Smooth muscle cell (in vitro differentiated cells): ENCODE results near the gene TTLL11. TPM values are rescaled to one million over a fixed set of nuclear protein-coding genes. Genes with fewer than 3 reads are reported as not detected.

Experiments
- DNase-seq: peaks from one replicate; lab custom pipeline; 2025; ENCODE audit not compliant: unreplicated experiment; lab: John Stamatoyannopoulos, UW
- H2AFZ ChIP-seq: fragments of 200-600 bp; sonication (generic); 2 replicates; pipeline ENCODE4 v1.6.0; 2016; ENCODE audit warnings: antibody characterized with exemption, low read depth, mild to moderate bottlenecking
- H3F3A ChIP-seq: fragments of 200-600 bp; sonication (generic); 2 replicates; pipeline ENCODE4 v1.6.0; 2017; ENCODE audit warnings: antibody characterized with exemption, low read depth
- H3K27ac ChIP-seq: fragments of 200-600 bp; sonication (generic); 2 replicates; pipeline ENCODE4 v1.5.1; 2016; ENCODE audit warnings: low read depth, mild to moderate bottlenecking
- H3K27me3 ChIP-seq: fragments of 200-600 bp; sonication (generic); 2 replicates; pipeline ENCODE4 v1.6.1; 2016; ENCODE audit warnings: low read depth, mild to moderate bottlenecking
- H3K36me3 ChIP-seq: fragments of 200-600 bp; sonication (generic); 2 replicates; pipeline ENCODE4 v1.5.1; 2016; ENCODE audit warnings: low read depth
- H3K4me1 ChIP-seq: fragments of 200-600 bp; sonication (generic); 2 replicates; pipeline ENCODE4 v1.5.1; 2016; ENCODE audit warnings: low read depth
- H3K4me2 ChIP-seq: fragments of 200-600 bp; sonication (generic); 2 replicates; pipeline ENCODE4 v1.6.0; 2016; ENCODE audit warnings: mild to moderate bottlenecking
- H3K4me3 ChIP-seq: fragments of 200-600 bp; sonication (generic); 2 replicates; pipeline ENCODE4 v1.5.1; 2016; ENCODE audit warnings: mild to moderate bottlenecking
- H3K79me2 ChIP-seq: fragments of 200-600 bp; sonication (generic); 2 replicates; pipeline ENCODE4 v1.6.0; 2016; ENCODE audit warnings: low read depth, mild to moderate bottlenecking
- H3K9ac ChIP-seq: fragments of 200-600 bp; sonication (generic); 2 replicates; pipeline ENCODE4 v1.6.0; 2016; ENCODE audit warnings: low read depth
- H3K9me3 ChIP-seq: fragments of 200-600 bp; sonication (generic); replicated peaks from 2 replicates; pipeline ENCODE4 v1.5.1; 2016; ENCODE audit warnings: low read depth
- H4K20me1 ChIP-seq: fragments of 200-600 bp; sonication (generic); 2 replicates; pipeline ENCODE4 v1.6.0; 2016; ENCODE audit warnings: low read depth
- CTCF ChIP-seq: fragments of 200-600 bp; sonication (generic); IDR thresholded peaks from 2 replicates; pipeline ENCODE4 v1.5.1; 2017; ENCODE audit warnings: borderline replicate concordance, mild to moderate bottlenecking, antibody characterized with exemption; ENCODE audit not compliant: insufficient read depth, poor library complexity, severe bottlenecking
- WGBS: methylation state at CpG from one replicate; pipeline ENCODE4 v1.1.7; 2016; ENCODE audit warnings: low lambda C conversion rate; 5-methylcytosine and 5-hydroxymethylcytosine counted together
- polyA plus RNA-seq: library from polyadenylated mRNA; unstranded; fragments of >200 nt; fragmentation: Nextera tagmentation; extraction: Ambion mirVana; gene quantifications from 2 replicates; pipeline ENCODE4 v1.2.1, GENCODE V29; 2016
- total RNA-seq: library from RNA; depleted of rRNA; stranded (reverse); fragments of >200 nt; gene quantifications from 2 replicates; pipeline ENCODE4 v1.2.3, GENCODE V29; 2014

Gene TTLL11
- total and polyA plus RNA-seq, 2 experiments from 2014 or later, result 2.6 to 3.7 TPM

GRCh38 chr9:122031157-122031556, 62.0 kb downstream of the TTLL11 start:
- no peak for DNase-seq
- Histone ChIP-seq H3K27me3 (no peaks in the 10 kb centered on the region), H3K4me2 (no peak overlapping the region), H3K27ac (no peak overlapping the region), H3K4me3 (no peak overlapping the region), H2AFZ (no peak overlapping the region), H4K20me1 (no peaks in the 10 kb centered on the region), H3K9me3 (no peaks in the 10 kb centered on the region), H3K4me1 (no peaks in the 10 kb centered on the region), H3F3A (no peaks in the 10 kb centered on the region), H3K36me3 (no peaks in the 10 kb centered on the region), H3K79me2 (no peaks in the 10 kb centered on the region), H3K9ac (no peak overlapping the region)
- TF ChIP-seq CTCF, result no peak
- WGBS, result 91% methylated on average over 10 of the region's 10 CpGs

- H3K4me2 ChIP-seq, result no peak overlapping the region
- no peak overlapping the region for H3K27ac ChIP-seq
- no peaks in the 10 kb centered on the region for H3K9me3 ChIP-seq
- WGBS, result 98% methylated on average over 4 of the region's 4 CpGs
- no peak for TF ChIP-seq CTCF
- no peak overlapping the region for H3K4me3 ChIP-seq
- no peak overlapping the region for H2AFZ ChIP-seq
- no peaks in the 10 kb centered on the region for H3K27me3 ChIP-seq
- no peaks in the 10 kb centered on the region for H3K4me1 ChIP-seq
- H3K36me3 ChIP-seq, result no peaks in the 10 kb centered on the region
- no peak for DNase-seq
- H3F3A ChIP-seq, result no peaks in the 10 kb centered on the region
- H3K79me2 ChIP-seq, result no peaks in the 10 kb centered on the region
- H3K9ac ChIP-seq, result no peak overlapping the region
- no peaks in the 10 kb centered on the region for H4K20me1 ChIP-seq
Measured at GRCh38 chr9:122030357-122030756, 62.8 kb downstream of the TTLL11 start.

- DNase-seq, result no peak
- WGBS, result 97% methylated on average over 3 of the region's 3 CpGs
- no peaks in the 10 kb centered on the region for H3K36me3 ChIP-seq
- no peaks in the 10 kb centered on the region for H3K27me3 ChIP-seq
- H4K20me1 ChIP-seq, result no peaks in the 10 kb centered on the region
- H3F3A ChIP-seq, result no peaks in the 10 kb centered on the region
- H3K27ac ChIP-seq, result no peak overlapping the region
- no peak overlapping the region for H3K9ac ChIP-seq
- no peak for TF ChIP-seq CTCF
- H2AFZ ChIP-seq, result no peak overlapping the region
- no peaks in the 10 kb centered on the region for H3K9me3 ChIP-seq
- H3K79me2 ChIP-seq, result no peaks in the 10 kb centered on the region
- no peaks in the 10 kb centered on the region for H3K4me1 ChIP-seq
- no peak overlapping the region for H3K4me2 ChIP-seq
- H3K4me3 ChIP-seq, result no peak overlapping the region
Measured at GRCh38 chr9:122029898-122030297, 63.2 kb downstream of the TTLL11 start.

GRCh38 chr9:122028089-122028488, 65.0 kb downstream of the TTLL11 start:
- H3K4me2 ChIP-seq, result no peak overlapping the region
- no peak overlapping the region for H3K4me3 ChIP-seq

More at GRCh38 chr9:122028089-122028488, 65.0 kb downstream of the TTLL11 start:
- no peak overlapping the region for H3K9ac ChIP-seq
- H3K79me2 ChIP-seq, result no peaks in the 10 kb centered on the region
- H2AFZ ChIP-seq, result no peak overlapping the region
- no peak for TF ChIP-seq CTCF
- H3K9me3 ChIP-seq, result no peaks in the 10 kb centered on the region
- H3K27ac ChIP-seq, result no peak overlapping the region
- 97% methylated on average over 1 of the region's 1 CpG for WGBS
- no peaks in the 10 kb centered on the region for H3F3A ChIP-seq
- no peaks in the 10 kb centered on the region for H4K20me1 ChIP-seq
- H3K4me1 ChIP-seq, result no peaks in the 10 kb centered on the region
- H3K36me3 ChIP-seq, result no peaks in the 10 kb centered on the region
- H3K27me3 ChIP-seq, result no peaks in the 10 kb centered on the region
- DNase-seq, result no peak
